Gastrocnemius medialis (tissue), 4 donors: ENCODE data around the gene PHB1.

Experiments
- POLR2A ChIP-seq, 2 donors: fragments of 450-650 bp; IDR thresholded peaks; one replicate each; pipeline ENCODE4 v1.6.1; 2017; ENCODE audit warnings: antibody characterized with exemption in 2 of 2, mild to moderate bottlenecking in 2 of 2, moderate library complexity in 2 of 2
- TF ChIP-seq, protein P1 (sequence below), 5 experiments: fragments of 450-650 bp in 3 of 5; fragments of 200-600 bp in 2 of 5; sonication (generic) in 2 of 5; IDR thresholded peaks in 4 of 5; conservative IDR thresholded peaks in 1 of 5; 1 replicate in 4 of 5; 2 replicates in 1 of 5; pipeline ENCODE4 v1.5.1; 2016 to 2019; ENCODE audit warnings: antibody characterized with exemption in 5 of 5, mild to moderate bottlenecking in 3 of 5, moderate library complexity in 3 of 5

DNA sequence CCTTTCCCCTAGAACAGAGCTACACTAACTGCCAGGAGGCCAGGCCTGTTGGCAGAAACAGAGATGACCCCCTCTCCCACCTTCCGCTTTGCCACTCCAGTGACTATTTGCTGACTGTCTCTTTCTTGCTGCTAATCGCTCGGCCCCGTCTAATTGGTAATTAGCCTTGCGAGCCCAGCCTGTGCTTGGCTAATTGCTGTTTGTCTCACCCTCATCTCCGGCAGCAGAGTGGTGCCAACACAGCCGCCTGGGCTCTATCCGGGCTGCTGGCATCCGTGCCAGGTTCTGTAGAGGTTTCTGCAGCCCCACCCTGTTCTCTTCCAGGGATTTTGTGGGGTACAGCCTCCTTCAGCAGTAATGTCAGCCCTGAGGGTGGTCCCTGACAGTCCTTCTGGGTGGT, 27.4 kb upstream of the PHB1 start:
- TF ChIP-seq, protein P1, sequence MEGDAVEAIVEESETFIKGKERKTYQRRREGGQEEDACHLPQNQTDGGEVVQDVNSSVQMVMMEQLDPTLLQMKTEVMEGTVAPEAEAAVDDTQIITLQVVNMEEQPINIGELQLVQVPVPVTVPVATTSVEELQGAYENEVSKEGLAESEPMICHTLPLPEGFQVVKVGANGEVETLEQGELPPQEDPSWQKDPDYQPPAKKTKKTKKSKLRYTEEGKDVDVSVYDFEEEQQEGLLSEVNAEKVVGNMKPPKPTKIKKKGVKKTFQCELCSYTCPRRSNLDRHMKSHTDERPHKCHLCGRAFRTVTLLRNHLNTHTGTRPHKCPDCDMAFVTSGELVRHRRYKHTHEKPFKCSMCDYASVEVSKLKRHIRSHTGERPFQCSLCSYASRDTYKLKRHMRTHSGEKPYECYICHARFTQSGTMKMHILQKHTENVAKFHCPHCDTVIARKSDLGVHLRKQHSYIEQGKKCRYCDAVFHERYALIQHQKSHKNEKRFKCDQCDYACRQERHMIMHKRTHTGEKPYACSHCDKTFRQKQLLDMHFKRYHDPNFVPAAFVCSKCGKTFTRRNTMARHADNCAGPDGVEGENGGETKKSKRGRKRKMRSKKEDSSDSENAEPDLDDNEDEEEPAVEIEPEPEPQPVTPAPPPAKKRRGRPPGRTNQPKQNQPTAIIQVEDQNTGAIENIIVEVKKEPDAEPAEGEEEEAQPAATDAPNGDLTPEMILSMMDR (IDR thresholded peaks at IDR 0.05 in 4 of 5, conservative IDR thresholded peaks at IDR 0.05 in 1 of 5), result no peak
- no peak for TF ChIP-seq POLR2A (IDR thresholded peaks at IDR 0.05)
